ENCODE results near the gene MZF1.

The MZF1 gene

DNA sequence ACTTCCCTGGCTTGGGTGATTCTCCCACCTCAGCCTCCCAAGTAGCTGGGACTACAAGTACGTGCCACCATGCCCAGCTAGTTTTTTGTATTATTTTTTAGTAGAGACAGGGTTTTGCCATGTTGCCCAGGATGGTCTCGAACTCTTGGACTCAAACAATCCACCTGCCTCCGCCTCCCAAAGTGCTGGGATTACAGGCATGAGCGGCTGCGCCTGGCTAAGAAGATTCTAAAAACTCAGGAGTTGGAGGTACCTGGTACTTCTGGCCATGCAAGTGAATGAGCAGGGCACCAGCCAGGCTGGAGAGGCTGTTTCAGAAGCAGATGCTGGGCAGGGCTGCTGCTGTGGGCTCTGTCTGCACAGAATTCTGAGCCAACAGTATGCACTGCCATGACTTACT, 6.1 kb downstream of the MZF1 start:
- no peak overlapping the region for H3K27ac ChIP-seq
- TF ChIP-seq, protein P1, sequence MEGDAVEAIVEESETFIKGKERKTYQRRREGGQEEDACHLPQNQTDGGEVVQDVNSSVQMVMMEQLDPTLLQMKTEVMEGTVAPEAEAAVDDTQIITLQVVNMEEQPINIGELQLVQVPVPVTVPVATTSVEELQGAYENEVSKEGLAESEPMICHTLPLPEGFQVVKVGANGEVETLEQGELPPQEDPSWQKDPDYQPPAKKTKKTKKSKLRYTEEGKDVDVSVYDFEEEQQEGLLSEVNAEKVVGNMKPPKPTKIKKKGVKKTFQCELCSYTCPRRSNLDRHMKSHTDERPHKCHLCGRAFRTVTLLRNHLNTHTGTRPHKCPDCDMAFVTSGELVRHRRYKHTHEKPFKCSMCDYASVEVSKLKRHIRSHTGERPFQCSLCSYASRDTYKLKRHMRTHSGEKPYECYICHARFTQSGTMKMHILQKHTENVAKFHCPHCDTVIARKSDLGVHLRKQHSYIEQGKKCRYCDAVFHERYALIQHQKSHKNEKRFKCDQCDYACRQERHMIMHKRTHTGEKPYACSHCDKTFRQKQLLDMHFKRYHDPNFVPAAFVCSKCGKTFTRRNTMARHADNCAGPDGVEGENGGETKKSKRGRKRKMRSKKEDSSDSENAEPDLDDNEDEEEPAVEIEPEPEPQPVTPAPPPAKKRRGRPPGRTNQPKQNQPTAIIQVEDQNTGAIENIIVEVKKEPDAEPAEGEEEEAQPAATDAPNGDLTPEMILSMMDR (conservative IDR thresholded peaks at IDR 0.05) = no peak

DNA sequence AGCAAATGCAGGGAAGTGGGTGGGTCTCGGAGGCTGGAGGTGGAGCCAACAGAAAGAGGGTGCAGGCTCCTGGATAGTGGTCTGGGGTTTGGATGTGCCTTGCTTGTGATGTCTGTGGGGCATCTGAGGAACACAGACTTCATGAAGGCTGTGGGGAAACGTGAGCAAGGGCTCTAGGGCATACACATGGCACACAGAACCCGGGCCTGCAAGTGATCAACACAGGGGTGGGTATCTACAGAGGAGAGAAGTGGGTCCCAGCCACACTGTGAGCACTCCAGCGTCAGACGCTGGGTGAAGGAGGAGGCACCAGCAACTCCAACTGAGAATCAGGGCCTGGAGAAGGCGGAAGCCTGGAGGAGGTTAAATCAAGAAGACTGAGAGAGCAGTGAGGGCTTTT, 9.3 kb downstream of the MZF1 start:
- TF ChIP-seq, protein P1 (conservative IDR thresholded peaks at IDR 0.05) = no peak
- H3K27ac ChIP-seq = peak overlapping the region; percentile 90

DNA sequence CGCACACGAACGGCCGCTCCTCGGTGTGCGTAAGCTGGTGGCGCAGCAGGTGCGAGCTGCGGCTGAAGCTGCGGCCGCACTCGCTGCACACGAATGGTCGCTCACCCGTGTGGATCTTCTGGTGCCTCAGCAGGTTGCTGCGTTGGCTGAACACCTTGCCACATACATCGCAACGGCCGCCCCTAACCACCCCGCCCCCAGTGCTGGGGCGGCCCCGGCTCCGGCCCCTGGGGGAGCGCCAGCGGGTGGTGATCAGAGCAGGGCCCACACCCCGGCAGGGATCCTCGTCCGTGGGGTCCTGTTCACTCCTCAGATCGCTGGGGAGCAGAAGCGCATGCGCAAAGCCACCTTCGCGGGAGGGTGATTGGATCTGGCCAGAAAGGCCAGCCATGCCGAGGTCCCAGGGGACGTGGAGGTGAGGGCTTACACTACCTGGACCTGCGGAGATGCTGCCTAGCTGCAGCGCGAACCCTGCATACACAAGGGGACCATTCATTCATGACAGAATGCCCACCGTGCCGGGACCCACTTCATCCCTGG, 10.0 kb downstream of the MZF1 start:
- TF ChIP-seq, protein P1 (conservative IDR thresholded peaks at IDR 0.05) = no peak
- peak overlapping the region; percentile 90 for H3K27ac ChIP-seq

DNA sequence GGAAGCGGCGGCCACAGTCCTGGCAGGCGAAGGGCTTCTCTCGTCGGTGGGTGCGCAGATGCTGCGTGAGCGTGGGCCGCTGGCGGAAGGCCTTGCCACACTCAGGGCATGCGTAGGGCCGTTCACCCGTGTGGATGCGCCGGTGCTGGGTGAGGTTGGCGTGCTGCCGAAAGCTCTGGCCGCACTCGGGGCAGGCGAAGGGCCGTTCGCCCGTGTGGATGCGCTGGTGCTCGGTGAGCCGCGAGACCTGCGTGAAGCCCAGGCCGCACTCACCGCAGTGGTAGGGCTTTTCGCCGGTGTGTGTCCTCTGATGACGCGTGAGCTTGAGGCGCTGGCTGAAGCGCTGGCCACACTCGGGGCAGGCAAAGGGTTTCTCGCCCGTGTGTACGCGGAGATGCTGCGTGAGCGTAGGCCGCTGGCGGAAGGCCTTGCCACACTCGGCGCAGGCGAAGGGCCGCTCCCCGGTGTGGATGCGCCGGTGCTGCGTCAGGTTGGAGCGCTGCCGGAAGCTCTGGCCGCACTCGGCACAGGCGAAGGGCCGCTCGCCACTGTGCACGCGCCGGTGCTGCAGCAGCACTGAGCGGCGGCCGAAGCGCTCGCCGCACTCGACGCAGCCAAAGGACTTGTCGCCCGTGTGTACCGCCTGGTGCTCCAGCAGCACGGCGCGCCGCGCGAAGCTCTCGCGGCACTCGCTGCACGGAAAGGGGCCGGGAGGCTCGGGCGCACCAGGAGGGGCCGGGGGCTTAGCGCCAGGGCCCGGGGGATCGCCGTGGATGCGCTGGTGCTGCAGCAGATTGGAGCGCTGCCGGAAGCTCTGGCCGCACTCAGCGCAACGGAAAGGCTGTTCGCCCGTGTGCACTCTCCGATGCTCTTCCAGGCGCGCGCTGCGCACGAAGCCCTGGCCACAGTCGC, 10.8 kb downstream of the MZF1 start:
- TF ChIP-seq, protein P1 (conservative IDR thresholded peaks at IDR 0.05) = no peak
- peak overlapping the region; percentile 90 for H3K27ac ChIP-seq

DNA sequence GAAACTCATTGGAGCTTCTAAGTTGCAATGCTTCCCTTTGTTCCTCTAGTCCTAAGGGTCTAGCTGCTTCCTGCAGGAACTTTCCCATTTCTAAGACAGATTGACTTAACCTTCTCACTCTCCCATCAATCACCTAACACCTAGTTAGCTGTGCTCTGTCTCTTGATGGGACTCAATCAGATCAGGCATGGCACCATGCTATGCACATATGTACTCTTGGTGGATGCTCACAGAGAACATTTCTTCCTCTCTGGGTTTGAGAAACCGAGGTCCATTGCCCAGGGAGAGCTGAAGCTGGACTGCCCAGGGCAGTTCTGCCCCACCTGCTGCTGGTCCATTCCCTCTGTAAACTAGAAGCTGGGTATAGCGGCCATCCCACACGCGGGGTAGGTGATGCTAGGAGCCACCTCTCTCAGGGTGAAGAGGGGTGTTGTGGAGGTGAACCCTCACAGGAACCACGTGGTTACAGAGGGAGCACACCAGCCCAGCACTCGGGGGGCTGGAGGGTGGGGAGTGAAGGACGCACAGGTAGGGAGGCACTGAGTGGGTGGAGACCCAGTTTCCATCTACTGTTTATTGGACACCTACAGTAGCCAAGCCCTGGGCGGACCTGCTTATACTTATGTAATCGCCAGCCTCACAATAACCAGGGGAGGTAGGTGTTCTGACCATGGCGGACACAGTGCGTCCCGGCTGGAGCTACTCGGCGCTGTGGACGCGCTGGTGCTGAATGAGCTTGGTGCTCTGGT, 11.6 kb downstream of the MZF1 start:
- TF ChIP-seq, protein P1 (conservative IDR thresholded peaks at IDR 0.05) = no peak
- H3K27ac ChIP-seq = peak overlapping the region; percentile 90

GRCh38 chr19:58560921-58561320, 12.2 kb downstream of the MZF1 start:
- no peak overlapping the region; the same call in 1 of the 2 replicates for H3K27ac ChIP-seq
- TF ChIP-seq, protein P1 (conservative IDR thresholded peaks at IDR 0.05) = no peak
